ENCODE results near the gene MSI2.

- TF ChIP-seq, protein P1, sequence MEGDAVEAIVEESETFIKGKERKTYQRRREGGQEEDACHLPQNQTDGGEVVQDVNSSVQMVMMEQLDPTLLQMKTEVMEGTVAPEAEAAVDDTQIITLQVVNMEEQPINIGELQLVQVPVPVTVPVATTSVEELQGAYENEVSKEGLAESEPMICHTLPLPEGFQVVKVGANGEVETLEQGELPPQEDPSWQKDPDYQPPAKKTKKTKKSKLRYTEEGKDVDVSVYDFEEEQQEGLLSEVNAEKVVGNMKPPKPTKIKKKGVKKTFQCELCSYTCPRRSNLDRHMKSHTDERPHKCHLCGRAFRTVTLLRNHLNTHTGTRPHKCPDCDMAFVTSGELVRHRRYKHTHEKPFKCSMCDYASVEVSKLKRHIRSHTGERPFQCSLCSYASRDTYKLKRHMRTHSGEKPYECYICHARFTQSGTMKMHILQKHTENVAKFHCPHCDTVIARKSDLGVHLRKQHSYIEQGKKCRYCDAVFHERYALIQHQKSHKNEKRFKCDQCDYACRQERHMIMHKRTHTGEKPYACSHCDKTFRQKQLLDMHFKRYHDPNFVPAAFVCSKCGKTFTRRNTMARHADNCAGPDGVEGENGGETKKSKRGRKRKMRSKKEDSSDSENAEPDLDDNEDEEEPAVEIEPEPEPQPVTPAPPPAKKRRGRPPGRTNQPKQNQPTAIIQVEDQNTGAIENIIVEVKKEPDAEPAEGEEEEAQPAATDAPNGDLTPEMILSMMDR (IDR thresholded peaks at IDR 0.05): no peak
- no peak for TF ChIP-seq POLR2A (IDR thresholded peaks at IDR 0.05)
Observed at GRCh38 chr17:57464191-57464864, 208.0 kb downstream of the MSI2 start.
